HUES48 (cell line): Measurements from ENCODE around the gene SCYL3.

Experiments
- H3K27ac ChIP-seq: one replicate; pipeline ENCODE4 v1.7.0; 2013; ENCODE audit warnings: low read depth, low read length, inconsistent platforms
- H3K27me3 ChIP-seq: 2 replicates; pipeline ENCODE4 v1.6.1; 2013; ENCODE audit warnings: mild to moderate bottlenecking, low read length; ENCODE audit not compliant: control insufficient read depth, insufficient read depth
- H3K36me3 ChIP-seq: 2 replicates; pipeline ENCODE4 v1.6.1; 2013; ENCODE audit warnings: low read length; ENCODE audit not compliant: control insufficient read depth, insufficient read depth
- H3K4me1 ChIP-seq: 2 replicates; pipeline ENCODE4 v1.6.1; 2013; ENCODE audit warnings: mild to moderate bottlenecking, low read length; ENCODE audit not compliant: control insufficient read depth, insufficient read depth
- H3K4me3 ChIP-seq: 2 replicates; pipeline ENCODE4 v1.5.1; 2013; ENCODE audit warnings: mild to moderate bottlenecking, low read depth, low read length
- H3K9ac ChIP-seq: 2 replicates; pipeline ENCODE4 v1.6.1; 2013; ENCODE audit warnings: mild to moderate bottlenecking, low read depth, low read length, moderate library complexity
- H3K9me3 ChIP-seq: 2 replicates; pipeline ENCODE4 v1.6.1; 2013; ENCODE audit warnings: low read length; ENCODE audit not compliant: control insufficient read depth, insufficient read depth

The SCYL3 gene

DNA sequence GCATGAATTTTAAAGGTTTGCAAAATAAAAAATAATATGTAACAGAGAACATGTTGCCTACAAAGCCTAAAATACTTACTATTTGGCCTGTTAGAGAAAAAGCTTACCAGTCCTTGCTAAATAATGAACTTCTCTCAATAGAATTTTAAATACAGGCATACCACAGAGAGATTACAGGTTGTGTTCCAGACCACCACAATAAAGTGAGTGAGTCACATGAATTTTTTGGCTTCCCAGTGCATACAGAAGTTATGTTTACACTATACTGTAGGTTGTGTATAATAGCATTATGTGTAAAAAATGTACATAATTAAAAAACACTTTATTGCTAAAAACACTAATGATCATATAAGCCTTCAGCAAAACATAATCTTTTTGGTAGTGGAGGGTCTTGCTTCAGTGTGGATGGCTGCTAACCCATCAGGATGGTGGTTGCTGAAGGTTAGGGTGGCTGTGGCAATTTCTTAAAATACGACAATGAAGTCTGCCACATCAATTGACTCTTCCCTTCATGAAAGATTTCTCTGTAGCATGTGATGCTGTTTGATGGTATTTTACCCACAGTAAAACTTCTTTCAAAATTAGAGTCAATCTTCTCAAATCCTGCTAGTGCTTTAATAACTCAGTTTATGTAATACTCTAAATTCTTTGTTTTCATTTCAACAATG is 48.6 kb downstream of the SCYL3 start:
- Histone ChIP-seq H3K4me1 (no peaks in the 10 kb centered on the region), H3K9me3 (no peaks in the 10 kb centered on the region), H3K36me3 (peaks cover 78% of the 10 kb centered on the region), H3K4me3 (no peak overlapping the region), H3K27ac (no peak overlapping the region), H3K27me3 (no peaks in the 10 kb centered on the region), H3K9ac (no peak overlapping the region)

DNA sequence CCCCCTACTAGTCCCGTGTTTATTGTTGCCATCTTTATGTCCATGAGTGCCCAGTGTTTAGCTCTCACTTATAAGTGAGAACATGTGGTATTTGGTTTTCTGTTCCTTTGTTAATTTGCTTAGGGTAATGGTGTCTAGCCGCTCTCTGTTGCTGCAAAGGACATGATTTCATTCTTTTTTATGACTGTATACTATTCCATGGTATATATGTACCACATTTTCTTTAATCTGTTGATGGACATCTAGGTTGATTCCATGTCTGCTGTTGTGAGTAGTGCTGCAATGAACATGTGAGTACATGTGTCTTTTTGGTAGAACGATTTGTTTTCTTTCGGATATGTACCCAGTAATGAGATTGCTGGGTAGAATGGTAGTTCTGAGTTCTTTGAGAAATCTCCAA is 54.8 kb downstream of the SCYL3 start:
- H3K27me3 ChIP-seq, result no peaks in the 10 kb centered on the region
- H3K9ac ChIP-seq, result no peak overlapping the region
- no peaks in the 10 kb centered on the region for H3K4me1 ChIP-seq
- no peak overlapping the region for H3K4me3 ChIP-seq
- H3K36me3 ChIP-seq, result peaks cover 71% of the 10 kb centered on the region
- H3K27ac ChIP-seq, result no peak overlapping the region
- no peaks in the 10 kb centered on the region for H3K9me3 ChIP-seq

DNA sequence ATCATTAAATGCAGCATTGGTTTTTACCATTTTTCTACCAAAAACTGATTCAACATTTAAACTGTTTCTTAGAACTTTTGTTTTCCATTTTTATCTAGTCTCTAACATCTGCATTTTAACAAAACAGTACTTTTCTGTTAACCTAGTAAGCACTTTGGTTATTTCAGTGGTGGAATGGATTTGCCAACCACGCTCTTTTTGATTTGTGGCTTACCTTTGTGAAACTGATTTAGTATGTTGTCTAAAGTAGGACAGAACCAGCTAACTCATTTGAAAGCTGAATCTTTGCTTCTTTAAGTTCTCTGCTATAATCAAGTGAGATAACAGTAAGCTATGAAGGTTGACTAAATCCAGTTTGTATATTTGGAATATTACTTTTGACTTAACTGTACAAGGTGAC is 57.5 kb downstream of the SCYL3 start:
- Histone ChIP-seq H3K4me1 (no peaks in the 10 kb centered on the region), H3K36me3 (peaks cover 77% of the 10 kb centered on the region), H3K9ac (no peak overlapping the region), H3K27me3 (no peaks in the 10 kb centered on the region), H3K9me3 (no peaks in the 10 kb centered on the region), H3K4me3 (no peak overlapping the region), H3K27ac (no peak overlapping the region)

DNA sequence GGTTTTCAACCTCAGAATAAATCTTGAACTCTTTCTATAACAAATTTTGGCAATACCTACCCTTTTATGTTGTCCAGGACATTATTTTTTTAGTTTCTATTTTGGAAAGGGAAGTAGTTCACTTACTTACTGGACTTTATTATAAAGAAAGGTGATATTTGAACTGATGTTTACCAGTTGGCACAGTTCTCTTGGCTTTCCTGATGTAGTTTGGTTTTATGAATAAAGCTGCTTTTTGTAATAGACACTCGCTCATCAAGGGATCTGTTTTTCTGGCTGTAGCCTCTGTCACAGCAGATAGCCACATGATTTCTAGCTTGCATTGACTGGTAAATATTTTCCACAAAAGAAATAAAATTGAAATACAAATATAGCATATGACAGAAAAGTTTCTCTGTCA is 58.0 kb downstream of the SCYL3 start:
- Histone ChIP-seq H3K9me3 (no peaks in the 10 kb centered on the region), H3K27me3 (no peaks in the 10 kb centered on the region), H3K36me3 (peaks cover 81% of the 10 kb centered on the region), H3K9ac (no peak overlapping the region), H3K4me3 (no peak overlapping the region), H3K27ac (no peak overlapping the region), H3K4me1 (no peaks in the 10 kb centered on the region)

DNA sequence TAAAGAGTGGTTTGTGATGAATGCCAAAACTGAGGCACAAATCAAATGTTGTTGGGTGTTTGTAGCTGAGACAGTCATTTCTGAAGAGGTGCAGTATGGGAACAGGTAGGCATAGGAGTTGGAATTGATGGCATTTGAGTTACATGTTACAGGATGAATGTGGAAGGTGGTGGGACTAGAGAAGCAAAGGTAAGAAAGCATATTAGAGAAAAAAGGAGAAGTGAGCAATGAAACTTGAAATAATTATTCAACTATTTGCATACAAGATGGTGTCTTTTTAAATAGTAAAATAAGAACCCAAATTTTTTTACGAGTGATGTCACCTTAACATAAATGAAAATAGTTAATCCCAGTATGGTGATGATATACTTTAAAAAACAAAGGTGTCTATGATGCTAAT is 58.8 kb downstream of the SCYL3 start:
- no peak overlapping the region for H3K4me3 ChIP-seq
- H3K9ac ChIP-seq, result no peak overlapping the region
- no peaks in the 10 kb centered on the region for H3K27me3 ChIP-seq
- no peak overlapping the region for H3K27ac ChIP-seq
- no peaks in the 10 kb centered on the region for H3K9me3 ChIP-seq
- no peaks in the 10 kb centered on the region for H3K4me1 ChIP-seq
- H3K36me3 ChIP-seq, result peaks cover 89% of the 10 kb centered on the region

DNA sequence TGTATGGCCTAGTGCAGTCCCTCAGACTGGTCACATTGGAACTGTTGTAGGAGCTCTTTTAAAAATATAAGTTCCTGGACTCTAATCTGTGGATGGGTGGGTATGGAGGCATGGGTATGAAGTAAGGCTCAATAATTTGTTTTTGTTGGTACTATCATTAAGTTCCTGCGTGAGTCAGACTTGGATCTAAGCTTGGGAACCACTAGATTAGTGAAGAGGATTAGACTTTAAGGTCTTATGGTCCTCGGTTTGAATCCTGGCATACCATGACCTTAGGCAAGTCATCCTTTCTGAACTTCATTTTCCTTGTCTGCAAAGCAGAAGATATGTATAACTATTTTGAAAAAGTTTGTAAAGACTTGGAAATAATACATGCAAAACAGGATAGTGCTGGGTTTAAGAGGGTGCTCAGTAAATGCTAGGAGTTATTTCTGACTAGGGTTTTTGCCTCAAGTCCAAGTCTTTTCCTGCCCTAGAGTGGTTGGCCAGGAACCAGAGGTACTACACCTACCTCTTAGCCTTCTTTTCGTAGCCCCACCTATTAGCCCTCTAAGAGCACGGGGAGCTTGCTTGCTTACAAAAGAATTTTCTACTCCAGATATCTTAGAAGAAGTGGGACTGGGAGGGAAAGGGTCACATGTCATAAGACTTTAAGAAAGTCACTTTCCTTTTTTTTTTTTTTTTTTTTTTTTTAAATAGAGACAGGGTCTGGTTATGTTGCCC is 60.4 kb downstream of the SCYL3 start:
- no peaks in the 10 kb centered on the region for H3K27me3 ChIP-seq
- no peaks in the 10 kb centered on the region for H3K4me1 ChIP-seq
- peaks cover 95% of the 10 kb centered on the region for H3K36me3 ChIP-seq
- no peak overlapping the region for H3K27ac ChIP-seq
- H3K4me3 ChIP-seq, result no peak overlapping the region
- no peaks in the 10 kb centered on the region for H3K9me3 ChIP-seq
- H3K9ac ChIP-seq, result no peak overlapping the region

DNA sequence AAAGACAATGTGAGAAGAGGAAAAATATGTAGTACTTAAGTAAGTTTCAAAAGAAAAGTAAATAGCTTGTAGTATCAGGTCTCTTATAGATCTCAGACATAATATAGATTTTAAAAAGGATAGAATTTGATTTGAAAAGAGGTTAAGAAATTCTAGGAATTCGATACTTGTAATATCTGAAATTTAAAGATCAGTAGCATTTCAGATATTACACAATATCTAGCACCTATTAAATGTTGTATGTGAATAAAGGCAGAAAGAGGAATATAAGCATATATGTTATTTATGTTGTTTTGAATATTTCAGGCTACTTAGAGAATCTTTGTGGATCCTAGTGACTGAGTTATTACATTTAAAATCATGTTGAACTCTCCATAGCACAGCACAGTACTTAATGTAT is 64.0 kb downstream of the SCYL3 start:
- no peaks in the 10 kb centered on the region for H3K4me1 ChIP-seq
- H3K9me3 ChIP-seq, result no peaks in the 10 kb centered on the region
- no peak overlapping the region for H3K9ac ChIP-seq
- H3K4me3 ChIP-seq, result no peak overlapping the region
- H3K27ac ChIP-seq, result no peak overlapping the region
- H3K36me3 ChIP-seq, result peaks cover 92% of the 10 kb centered on the region
- H3K27me3 ChIP-seq, result no peaks in the 10 kb centered on the region

DNA sequence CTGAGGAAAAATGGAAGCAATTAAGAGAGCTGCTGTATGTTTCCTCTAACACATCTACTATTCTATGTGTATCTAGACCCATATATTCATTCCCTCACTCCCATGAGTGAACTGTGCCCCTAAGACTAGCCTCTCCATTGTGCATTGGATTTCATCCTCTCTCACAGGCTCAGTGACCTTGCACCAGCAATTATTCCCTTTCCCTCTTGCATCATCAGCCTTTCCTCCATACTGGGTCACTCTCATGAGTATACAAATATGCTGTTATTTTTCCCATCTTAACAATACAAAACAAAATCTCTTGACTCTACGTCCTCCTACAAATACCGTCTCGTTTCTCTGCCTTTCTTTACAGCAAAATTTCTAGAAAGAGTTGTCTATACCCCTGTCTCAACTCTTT is 69.5 kb downstream of the SCYL3 start:
- Histone ChIP-seq H3K9ac (no peak overlapping the region), H3K4me3 (no peak overlapping the region), H3K9me3 (no peaks in the 10 kb centered on the region), H3K36me3 (peaks cover 73% of the 10 kb centered on the region), H3K27ac (no peak overlapping the region), H3K4me1 (no peaks in the 10 kb centered on the region), H3K27me3 (no peaks in the 10 kb centered on the region)

DNA sequence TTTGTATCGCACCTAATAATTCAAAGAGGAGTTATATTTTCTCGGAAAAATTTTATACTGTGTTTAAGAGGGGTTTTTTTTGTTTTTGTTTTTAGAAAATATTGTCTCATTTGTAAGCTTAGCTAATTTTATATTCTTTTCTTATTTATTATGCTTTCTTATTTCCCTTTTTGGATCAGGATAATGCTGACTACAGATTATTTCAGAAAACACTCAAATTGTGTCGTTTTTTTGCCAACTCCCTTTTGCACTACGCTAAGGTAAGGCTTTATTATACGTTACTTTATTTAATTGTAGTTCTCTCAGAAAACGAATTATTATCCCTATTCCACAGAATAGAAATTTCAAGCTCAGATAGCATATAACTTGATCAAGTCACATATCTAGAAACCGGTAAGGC is 72.2 kb downstream of the SCYL3 start:
- H3K4me3 ChIP-seq, result no peak overlapping the region
- no peaks in the 10 kb centered on the region for H3K9me3 ChIP-seq
- H3K4me1 ChIP-seq, result no peaks in the 10 kb centered on the region
- no peaks in the 10 kb centered on the region for H3K27me3 ChIP-seq
- peaks cover 64% of the 10 kb centered on the region for H3K36me3 ChIP-seq
- H3K27ac ChIP-seq, result no peak overlapping the region
- no peak overlapping the region for H3K9ac ChIP-seq

DNA sequence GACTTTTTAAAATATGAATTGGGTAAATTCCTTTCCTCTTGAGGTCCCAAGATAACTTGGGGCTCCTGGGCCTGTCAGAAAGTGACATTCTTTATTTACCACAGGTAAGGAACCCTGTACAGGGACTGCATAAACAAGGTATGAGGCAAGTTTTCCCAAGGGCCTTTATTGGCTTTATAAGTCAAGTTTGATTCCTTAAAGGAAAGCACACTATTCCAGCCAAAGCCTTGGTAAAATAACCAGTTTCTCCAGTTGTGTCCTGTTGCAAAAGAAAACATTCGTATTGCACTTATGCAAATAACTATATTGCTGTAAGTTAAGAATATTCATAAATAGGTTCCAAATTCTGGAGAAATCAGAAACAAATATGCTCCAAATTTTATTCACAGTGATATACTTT is 77.1 kb downstream of the SCYL3 start:
- peaks cover 63% of the 10 kb centered on the region for H3K36me3 ChIP-seq
- no peak overlapping the region for H3K9ac ChIP-seq
- no peak overlapping the region for H3K27ac ChIP-seq
- H3K4me1 ChIP-seq, result no peaks in the 10 kb centered on the region
- H3K9me3 ChIP-seq, result no peaks in the 10 kb centered on the region
- no peak overlapping the region for H3K4me3 ChIP-seq
- H3K27me3 ChIP-seq, result no peaks in the 10 kb centered on the region

DNA sequence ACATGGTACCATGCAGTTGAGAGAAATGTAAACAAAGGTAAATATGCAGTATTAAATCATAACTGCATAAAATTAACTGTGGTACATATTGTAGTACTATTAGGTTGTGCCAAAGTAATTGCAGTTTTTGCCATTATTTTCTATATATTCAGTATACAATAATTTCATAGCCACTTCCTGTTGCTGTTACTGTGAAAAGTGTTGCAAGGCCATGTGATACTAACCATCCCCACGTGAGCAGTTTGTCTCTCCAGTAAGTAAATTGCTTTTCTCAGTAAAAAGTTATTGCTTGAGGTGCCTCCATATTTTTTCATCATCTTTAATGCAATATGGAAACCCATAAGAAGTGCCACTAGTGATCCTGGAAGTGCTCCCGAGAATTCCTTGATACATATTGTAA is 79.4 kb downstream of the SCYL3 start:
- H3K9ac ChIP-seq, result no peak overlapping the region
- H3K27ac ChIP-seq, result no peak overlapping the region
- H3K9me3 ChIP-seq, result no peaks in the 10 kb centered on the region
- no peaks in the 10 kb centered on the region for H3K27me3 ChIP-seq
- H3K36me3 ChIP-seq, result peaks cover 65% of the 10 kb centered on the region
- H3K4me3 ChIP-seq, result no peak overlapping the region
- H3K4me1 ChIP-seq, result no peaks in the 10 kb centered on the region
